ENCODE results near the gene PGBD1.

DNA sequence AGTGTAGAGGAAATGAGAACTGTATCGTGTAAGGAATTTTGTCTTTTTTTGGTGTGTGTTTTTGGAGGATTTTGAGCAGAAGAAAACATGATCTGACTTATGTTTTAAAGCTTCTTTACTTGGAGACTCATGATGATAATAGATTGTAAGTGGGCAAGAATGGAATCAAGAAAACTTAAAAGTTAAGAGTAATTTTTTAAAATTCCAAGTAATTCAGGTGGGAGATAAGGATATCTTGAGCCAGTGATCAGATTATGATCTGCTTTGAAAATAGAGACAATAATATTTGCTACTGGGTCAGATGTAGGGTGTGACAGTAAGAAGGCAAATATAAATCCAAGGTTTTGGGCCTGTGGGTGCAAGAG lies 13.7 kb upstream of the PGBD1 start:
- no peak for TF ChIP-seq CTCF (conservative IDR thresholded peaks at IDR 0.05; ENCODE audit: low read depth in 2 of 2)
- TF ChIP-seq CREB1 (CRISPR knock-in tag; IDR thresholded peaks at IDR 0.05; ENCODE audit: low read depth) = no peak

Measured in GM23338 (cell line).